HG03354 (cell line): ENCODE measurements around the gene TMEM170B.

Source experiments
- ATAC-seq: cut with Tn5 transposase; IDR thresholded peaks from one replicate; pipeline ENCODE4 v1.9.1; 2021; ENCODE audit warnings: mild to moderate bottlenecking; ENCODE audit not compliant: unreplicated experiment, poor library complexity, severe bottlenecking

The TMEM170B gene

DNA sequence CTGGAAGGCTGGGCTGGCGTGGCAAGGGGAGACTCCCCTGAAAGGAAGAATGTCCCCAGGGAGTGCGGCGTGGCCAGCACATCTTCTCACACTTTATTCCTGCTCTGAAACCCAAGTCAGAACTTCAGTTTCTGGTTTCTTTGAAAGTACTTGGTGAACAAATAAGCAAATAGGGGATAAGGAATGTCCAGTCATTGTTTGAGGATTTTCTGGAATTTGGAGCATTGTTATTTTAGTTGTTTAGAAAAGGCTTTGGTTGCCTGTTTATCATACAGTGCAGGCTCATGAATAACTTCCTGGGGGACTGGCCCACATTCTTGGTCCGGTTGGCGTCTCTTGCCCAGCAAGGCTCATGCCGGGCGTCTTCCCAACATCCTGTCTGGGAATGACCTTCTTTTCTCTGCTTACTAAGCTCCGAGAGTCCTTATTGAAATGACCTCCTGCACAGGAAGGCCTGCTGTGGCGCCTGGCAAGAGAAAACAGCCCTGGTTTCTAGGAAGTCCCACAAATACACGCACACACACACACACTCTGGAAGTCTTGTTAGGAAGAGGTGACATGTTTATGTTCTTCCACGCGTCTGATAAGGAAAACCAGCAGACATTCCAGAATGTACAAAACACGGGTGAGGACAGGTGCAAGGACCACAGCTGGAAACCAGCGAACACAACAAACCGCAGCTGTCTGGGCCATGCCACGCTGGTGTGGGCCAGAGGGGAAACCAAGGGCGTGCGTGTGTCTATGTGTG, 71.9 kb downstream of the TMEM170B start:
- ATAC-seq = no peak

DNA sequence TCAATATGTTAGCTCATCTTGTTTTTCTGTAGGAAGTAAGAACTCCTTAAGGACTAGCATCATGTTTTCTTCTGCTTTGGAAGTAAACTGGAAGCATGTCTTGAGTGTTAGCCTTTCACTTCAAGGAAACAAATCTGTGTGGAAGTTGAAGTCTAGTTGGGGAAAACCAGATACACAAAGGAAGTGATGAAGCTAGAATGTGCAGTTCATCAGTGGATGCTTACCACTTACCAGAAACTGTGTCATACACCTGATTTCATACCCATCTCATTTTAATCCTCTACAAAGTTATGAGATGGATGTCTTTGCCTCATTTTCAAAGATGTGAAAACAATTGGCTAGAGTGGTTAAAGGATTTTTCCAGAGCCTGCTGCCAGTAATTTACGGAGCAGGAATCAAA, 75.8 kb downstream of the TMEM170B start:
- ATAC-seq = no peak

DNA sequence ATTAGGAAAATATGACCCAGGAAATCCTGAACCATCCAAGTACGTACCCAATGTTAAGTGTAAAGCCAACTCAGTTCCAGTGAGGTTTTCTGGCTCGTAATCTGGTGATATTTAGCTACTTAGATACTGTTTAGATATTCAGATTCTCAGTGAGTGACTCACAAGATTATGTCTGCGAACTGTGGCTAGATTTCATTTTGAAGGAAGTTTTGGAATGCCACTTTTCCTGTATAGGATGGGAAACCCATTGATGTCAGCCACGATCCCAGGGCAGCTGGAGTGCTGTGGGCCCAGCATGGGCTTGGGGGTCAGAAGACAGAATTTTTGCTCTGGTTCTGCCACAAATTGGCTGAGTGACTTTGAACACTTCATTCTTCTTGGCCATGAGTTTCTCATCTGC, 76.3 kb downstream of the TMEM170B start:
- no peak for ATAC-seq

DNA sequence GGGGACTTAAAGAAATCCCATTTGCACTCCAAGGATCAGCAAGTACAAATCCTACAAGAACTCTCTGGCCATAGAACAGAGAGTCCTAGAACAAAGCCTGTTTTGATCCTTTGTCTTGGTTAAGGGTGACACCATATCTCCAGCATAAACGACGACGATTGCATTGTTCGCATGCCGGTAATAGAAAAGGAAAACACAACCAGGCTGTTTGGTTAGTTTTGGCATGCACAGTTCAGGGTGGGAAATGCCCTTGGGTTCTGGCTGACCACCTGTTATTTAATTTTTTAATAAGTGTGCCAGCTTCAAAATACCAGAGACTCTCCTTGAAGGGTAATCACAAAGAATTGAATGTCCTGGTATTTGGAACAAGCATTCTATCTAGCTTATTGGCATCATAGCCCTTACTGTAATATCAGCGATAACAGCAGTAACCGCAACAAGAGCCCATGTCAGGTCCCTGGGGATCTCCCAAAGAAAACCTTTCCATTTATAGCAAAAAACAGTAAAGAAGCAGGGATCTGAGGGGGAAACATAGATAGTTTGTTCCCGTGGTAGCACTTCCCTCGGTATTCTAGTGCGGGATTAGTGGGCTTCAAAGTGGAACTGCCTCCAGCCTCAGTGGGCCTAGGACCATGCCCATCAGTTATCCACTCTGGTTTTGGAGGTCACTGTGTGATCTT, 77.1 kb downstream of the TMEM170B start:
- no peak for ATAC-seq

DNA sequence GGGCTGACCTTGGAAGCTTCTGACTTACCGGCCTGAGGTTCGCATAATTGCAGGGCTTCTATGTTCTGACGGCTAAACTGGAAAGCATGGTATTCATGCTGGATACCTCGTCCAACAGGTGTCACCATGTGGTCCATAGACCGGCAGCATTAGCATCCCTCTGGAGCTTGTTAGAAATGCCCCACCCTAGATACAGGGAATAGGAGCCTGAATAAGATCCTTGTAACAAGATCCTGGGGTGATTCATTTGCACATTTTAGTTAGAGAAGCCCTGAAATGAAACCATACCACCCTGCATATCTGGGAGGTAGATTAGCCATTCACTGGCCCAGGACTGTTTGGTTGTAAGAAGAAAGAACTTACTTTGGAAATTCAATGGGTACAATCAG, 77.7 kb downstream of the TMEM170B start:
- no peak for ATAC-seq

DNA sequence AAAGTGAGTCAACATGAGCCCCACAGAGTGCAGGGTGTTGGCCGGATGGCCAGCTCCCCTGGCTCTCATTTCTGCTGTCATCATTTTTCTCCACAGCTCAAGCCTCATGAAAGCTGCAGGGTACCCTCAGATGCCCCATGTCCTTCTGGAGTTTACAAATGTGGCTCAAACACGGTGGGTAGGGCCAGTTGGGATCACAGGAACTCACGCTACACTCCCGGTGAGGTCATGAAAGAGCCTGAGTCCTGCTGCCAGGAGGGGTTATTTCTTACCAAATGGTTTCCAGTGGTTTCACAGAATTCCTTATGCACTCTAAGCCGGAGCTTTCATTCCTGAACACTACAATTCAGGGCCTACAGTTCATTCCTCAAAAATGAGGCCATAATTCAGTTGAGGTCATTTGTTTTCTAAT, 78.7 kb downstream of the TMEM170B start:
- no peak for ATAC-seq

DNA sequence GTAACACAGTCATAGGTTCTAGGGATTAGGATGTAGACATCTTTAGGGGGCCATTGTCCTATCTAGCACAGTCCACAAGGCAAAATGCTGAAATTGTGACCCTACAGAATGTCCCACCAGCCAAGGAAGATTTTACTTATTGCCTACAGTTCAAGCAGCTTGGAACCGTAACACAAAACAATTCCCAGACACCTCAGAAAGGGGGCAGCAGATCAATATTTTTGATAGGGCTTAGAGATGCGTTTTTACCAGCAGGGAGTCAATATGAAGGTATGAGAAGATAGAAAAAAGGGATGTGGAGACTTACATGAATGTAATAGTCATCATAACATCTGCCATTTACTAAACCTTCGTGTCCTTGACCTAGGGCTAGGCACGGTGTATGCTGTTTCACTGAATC, 81.0 kb downstream of the TMEM170B start:
- ATAC-seq = no peak

DNA sequence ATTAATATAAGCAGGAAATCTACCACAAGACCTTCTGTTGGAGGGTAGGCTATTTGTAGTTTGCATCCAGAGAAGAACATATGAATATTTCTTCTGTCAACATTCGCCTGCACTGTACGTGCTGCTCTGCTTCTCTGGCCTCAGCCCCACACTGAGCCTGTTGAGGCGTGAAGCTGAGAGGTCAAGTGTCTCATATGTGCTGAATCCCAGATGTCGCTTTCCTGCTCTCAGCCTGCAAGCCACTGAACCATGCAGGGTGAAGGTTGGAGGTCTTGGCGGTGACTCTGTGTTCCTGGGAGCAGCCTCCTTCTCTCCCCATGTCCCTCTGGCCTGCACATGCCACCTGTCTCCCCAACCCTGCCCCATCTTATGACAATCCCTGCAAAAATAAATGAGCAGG, 83.6 kb downstream of the TMEM170B start:
- ATAC-seq = no peak

DNA sequence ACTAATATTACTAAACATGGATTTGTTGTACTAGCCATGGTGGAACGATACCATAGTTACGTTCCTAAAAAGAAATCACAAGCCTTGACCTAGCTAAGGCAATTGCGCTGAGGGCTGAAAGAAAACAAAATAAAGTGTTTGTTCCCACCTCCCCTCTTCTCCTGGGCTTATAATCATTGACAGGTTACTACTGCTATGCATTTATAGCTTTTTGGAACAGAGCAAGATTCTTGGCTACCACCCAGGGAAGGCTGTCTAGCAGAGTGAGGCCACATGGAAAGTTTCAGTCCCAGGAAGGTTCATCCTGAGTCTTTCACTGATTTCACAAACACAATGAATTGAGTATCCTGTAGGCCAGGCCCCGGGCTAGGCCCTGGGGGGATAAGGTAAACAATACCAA, 84.6 kb downstream of the TMEM170B start:
- no peak for ATAC-seq

DNA sequence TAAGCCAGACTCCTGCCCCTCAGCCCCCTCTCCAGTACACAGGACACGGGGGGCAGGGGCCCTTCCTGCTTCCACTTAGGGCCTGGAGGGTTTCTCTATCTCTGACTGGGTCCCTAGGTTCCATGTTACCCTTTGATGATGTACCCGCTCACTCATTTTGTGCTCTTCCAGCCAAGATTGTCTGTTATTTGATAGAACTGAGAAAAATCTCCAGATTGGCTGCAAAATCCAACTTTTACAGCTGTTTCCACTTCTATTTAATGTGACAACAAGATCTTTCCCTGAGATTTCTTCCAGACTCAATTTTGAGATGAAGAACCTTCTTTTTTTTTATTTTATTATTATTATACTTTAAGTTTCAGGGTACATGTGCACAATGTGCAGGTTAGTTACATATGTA, 85.7 kb downstream of the TMEM170B start:
- ATAC-seq = no peak

DNA sequence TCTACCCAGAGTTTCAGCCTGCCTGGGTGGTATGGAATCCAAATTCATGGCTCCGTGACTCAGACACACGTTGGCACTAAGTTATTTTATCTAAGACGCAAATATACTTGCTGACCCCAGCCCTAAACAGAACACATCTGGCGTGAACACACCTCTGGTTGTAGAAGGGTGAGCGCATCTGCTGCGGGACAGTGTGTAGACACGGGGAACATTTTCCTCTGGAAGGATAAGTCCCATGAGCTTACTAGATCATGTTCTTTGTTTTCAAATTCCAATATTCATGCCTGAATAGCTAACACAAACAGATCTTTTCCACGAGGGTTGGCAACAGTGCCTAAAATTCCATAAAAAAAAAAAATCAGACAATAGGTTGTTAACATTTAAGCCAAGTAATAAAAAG, 87.8 kb downstream of the TMEM170B start:
- no peak for ATAC-seq

DNA sequence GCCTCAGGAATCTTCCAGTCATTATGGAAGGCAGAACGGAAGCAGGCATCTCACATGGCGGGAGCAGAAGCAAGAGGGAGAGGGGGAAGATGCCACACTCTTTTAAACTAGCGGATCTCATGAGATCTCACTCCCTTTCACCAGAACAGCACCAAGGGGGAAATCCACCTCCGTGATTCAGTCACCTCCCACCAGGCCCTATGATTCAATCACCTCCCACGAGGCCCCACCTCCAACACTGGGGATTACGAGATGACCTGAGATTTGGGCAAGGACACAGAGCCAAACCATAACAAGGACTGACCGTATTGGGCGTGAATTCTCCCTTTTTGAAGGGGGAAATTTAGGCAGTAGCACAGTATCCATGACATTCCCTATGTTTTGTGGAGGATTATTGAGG, 88.8 kb downstream of the TMEM170B start:
- ATAC-seq = no peak

DNA sequence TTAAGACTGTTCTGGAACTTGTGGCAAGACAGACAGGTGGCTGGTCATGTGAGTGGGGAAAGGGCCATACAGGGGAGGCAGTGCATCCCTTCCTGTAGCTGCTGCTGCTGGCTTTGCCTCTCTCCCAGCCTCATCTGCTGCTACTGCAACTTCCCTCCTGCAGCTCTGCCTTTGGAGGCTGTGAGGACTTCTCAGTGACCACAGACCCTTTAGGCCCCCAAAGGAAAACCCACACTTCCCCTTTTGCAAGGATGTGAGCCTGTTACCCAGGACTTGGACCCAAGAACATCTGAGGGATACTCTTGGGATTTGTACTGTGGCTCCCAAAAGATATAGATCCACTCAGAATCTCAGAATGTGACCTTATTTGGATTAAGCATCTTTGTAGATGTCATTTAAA, 91.0 kb downstream of the TMEM170B start:
- no peak for ATAC-seq

DNA sequence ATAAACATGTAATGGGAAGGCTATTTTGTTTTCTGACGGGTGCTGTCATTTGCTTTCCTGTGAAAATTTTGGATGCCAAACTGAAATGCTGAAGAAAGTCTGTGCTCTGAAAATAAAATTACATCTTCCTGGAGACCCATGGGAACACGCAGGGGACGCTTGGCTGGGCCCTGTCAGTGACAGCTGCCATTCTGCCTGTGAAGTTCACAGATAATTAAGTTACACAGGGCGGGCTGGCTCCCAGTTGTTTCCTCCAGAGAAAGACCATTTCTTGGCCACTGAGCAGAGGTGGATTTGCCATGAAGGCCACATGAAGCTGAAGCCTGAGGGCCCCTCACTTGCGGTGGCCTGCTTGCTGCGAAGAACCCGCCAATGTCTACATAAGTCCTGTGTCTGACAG, 93.5 kb downstream of the TMEM170B start:
- ATAC-seq = no peak

DNA sequence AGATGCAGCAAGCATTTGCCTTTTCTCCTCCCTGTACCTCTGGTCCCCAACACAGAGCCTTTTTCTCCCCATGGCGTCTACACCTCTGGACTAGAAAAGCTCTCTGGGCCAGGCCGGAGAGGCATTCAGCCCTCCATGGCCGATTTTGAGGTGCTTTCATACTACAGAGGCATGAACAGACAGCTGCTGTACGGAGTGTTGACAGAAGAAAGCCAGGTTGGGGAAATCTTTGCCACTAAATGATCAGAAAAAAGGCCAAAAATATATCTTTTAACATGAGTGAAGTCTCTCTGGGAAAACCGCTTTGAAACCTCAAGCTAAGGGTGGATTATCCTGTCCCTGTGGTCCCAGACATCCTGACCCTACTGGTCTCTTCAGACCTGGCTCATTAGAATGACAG, 94.0 kb downstream of the TMEM170B start:
- ATAC-seq = no peak

DNA sequence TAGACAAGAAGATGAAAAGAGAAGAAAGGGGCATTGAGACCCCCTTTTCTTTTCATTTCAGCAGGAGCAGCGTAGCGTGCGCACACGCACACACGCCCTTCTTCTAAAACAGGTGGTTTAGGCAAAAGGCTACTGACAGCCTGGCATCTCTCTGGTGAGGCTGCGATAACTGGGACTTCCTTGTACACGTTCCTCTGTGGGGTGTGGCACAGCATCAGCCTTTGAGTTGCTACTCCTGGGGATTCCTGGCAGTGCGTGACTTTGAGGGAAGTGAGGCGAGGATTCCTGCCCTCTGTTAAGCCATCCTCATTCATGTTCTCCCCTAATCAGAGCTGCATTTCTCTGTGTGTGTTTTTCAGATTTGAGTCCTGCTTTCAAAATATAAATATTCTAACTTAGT, 94.7 kb downstream of the TMEM170B start:
- no peak for ATAC-seq

DNA sequence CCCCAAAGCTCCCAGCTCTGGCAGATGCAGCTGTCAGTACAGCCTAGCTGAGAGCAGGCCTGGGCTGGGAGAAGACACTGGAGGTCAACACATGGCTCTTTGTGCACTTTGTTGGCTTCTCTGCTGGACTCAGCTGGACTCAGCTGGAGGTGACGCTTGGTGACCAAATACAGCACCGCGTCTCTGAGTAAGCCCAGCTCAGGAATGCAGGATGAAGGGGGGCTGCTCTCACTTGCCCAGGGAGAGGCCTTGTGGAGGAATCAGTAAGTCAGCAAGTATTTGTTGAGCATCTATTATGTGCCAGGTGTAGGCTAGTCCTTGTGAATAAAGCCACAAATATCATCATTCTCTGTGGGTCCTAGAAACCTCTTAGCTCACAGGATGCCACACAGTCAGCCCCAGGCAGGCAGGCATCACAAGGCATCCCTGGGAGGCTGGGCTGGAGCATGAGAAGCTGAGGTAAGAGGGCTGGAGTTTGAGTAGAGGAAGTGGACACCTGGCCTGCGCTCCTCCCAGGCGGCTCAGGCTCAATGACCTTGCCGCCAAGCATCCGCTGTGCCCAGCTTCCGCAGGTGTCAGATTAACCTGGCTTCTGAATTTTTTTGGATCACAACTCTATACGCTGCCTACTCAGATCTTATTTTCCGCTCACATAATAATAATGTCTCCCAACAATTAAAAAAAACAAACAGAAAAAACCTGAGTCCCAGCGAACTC, 95.4 kb downstream of the TMEM170B start:
- no peak for ATAC-seq
